ENCODE measurements around the gene APBA2. TPM values are rescaled to one million over a fixed set of nuclear protein-coding genes. Genes with fewer than 3 reads are reported as not detected.

The APBA2 gene
- total and polyA plus RNA-seq, 10 of the 15 experiments (the other 5 are each of a cell fraction or from before 2014, with no cell fraction given), result 0.06 to 0.26 (median 0.07) TPM; not detected in 7

DNA sequence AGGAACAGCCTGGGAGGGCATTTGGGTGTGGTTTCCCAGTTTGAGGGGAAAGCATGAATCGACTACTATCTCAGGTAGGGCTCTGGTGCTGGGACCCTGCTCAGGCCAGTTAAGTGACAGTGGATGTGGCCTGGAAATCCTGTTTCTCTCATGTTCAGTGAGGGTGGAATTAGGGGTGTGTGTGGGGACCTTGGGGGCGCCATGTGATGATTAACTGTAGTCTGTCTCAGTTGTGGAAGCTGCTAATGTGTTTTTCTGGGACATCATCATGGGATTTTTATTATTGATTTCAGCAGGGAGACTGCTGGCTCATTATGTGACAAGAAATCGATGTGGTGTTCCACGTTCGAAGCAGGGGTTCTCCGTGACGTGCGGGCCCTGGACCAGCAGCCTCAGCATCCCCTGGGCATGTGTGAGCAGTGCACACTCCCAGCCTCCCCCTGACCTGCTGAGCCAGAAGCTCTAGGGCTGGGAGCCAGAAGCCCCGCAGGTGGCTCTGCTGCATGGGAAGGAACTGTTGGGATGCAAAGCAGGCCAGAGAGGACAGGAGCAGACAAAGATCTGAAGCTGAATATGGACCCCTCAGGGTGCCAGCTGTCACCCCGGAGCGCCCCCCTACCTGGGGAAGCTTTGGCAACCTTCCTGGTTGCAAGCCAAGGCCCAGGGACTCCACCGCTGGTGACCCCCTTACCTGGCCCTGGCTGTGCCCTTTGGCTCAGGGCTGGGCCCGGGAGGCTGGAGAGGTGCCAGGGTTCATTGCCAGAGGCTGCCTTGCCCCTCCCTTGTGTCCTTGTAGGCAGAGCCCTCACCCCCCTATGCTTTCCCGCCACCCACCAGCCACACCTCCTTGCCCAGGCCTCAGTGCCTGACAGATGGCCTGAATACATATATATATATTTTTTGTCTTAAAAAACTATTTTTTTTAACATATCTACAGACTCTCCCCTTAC lies 149.8 kb downstream of the APBA2 start:
- no TSS peak for BruUV-seq (replicated peaks)
- Histone ChIP-seq H3K9ac (ENCODE audit: control insufficient read depth, insufficient read depth, low read length) (no peak overlapping the region), H2AFZ (ENCODE audit: control insufficient read depth, low read depth, low read length) (no peak overlapping the region), H4K20me1 (ENCODE audit: control insufficient read depth, insufficient read depth) (no peaks in the 10 kb centered on the region), H3K4me3 (no peak overlapping the region), H3K36me3 (ENCODE audit: control insufficient read depth in 2 of 2, insufficient read depth in 2 of 2, low read length in 1 of 2) (no peaks in the 10 kb centered on the region), H3K27ac (ENCODE audit: control insufficient read depth, insufficient read depth) (no peak overlapping the region), H3K9me3 (replicated peaks; ENCODE audit: control insufficient read depth, insufficient read depth, low read length) (no peaks in the 10 kb centered on the region), H3K4me2 (ENCODE audit: control insufficient read depth, insufficient read depth) (no peak overlapping the region), H3K27me3 (replicated peaks in 1 of 2; ENCODE audit: control insufficient read depth in 2 of 2, insufficient read depth in 2 of 2, low read length in 1 of 2) (no peaks in the 10 kb centered on the region), H3K79me2 (ENCODE audit: control insufficient read depth, insufficient read depth, low read length) (no peaks in the 10 kb centered on the region), H3K4me1 (ENCODE audit: control insufficient read depth, insufficient read depth, low read length) (no peaks in the 10 kb centered on the region; the same call in 1 of the 2 replicates)
- intact Hi-C loops (cut with micrococcal nuclease; ENCODE audit: unreplicated experiment) (no loop called here), in situ Hi-C loops (cut with MboI) (no loop called here)
- TF ChIP-seq POLR2AphosphoS5 (IDR thresholded peaks at IDR 0.05; ENCODE audit: low read length) (no peak), EGR1 (IDR thresholded peaks at IDR 0.05; ENCODE audit: borderline replicate concordance in 1 of 2, low read depth in 2 of 2, low read length in 2 of 2) (no peak), SMAD5 (IDR thresholded peaks at IDR 0.05; ENCODE audit: low read depth) (no peak), EED (IDR thresholded peaks at IDR 0.05; ENCODE audit: low read depth) (no peak), HCFC1 (IDR thresholded peaks at IDR 0.05; ENCODE audit: low read length) (no peak), POLR2A (IDR thresholded peaks at IDR 0.05; ENCODE audit: low read depth, low read length) (no peak), STAT3 (IDR thresholded peaks at IDR 0.05; ENCODE audit: low read depth, low read length) (no peak), RELA (IDR thresholded peaks at IDR 0.05; ENCODE audit: borderline replicate concordance, partially characterized antibody) (no peak), ETV6 (conservative IDR thresholded peaks at IDR 0.05 in 1 of 2, IDR thresholded peaks at IDR 0.05 in 1 of 2; ENCODE audit: borderline replicate concordance in 1 of 2, low read depth in 1 of 2) (no peak)
- ATAC-seq, result no peak
- POLR2A ChIA-PET, result no interaction called here
- WGBS (ENCODE audit: insufficient coverage, insufficient replicate concordance, low lambda C conversion rate, missing lambda C conversion rate), result 23% methylated on average over 14 of the region's 14 CpGs
- no peak for DNase-seq (ENCODE audit: low read depth, low spot score)
- FAIRE-seq, result no peak
- SMC1A ChIA-PET (ENCODE audit: uncharacterized antibody, unreplicated experiment), result no interaction called here
- RAD21 ChIA-PET (ENCODE audit: unreplicated experiment), result no interaction called here
- CTCF ChIA-PET, result no interaction called here
